Kidney capillary endothelial cell (primary cell): Measurements from ENCODE around the gene CDCA3.

Experiments used
- DNase-seq: peaks from one replicate; pipeline ENCODE4 v3.0.0-alpha.2; 2018; ENCODE audit warnings: low spot score

CDCA3 gene

DNA sequence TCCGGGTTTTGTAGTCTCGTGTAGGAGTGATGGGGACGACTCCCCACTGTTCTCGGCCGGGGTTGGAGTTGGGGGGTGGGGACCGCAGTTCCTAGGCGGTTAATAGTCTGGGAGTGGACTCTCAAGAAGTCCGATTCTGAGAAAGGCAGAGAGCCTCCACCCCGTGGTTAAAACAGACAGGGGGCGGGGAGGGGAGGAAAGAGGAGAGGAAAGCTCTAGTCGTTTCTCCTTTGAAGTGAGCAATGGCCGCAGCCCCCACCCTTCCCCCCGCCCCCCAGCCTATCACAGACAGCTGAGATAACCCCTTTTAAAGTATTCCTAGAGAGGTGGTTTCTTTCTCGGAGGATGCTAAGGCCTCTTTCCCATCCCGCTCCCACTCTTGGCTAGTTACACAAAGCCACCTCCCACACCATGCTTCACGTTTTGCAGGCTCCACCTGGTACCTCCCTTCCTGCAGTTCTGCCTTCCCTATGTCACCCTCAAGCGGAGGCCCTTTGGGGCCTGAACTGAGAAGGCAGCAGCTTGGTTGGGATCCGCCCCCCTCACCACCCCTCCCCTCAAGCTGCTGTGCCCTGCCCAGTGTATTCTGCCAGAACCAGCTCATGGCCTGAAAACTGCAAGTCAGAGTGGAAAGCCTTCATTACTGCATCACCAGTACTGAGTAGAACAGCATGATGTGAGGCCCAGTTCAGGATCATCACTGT is 1.7 kb upstream of the CDCA3 start:
- no peak for DNase-seq

DNA sequence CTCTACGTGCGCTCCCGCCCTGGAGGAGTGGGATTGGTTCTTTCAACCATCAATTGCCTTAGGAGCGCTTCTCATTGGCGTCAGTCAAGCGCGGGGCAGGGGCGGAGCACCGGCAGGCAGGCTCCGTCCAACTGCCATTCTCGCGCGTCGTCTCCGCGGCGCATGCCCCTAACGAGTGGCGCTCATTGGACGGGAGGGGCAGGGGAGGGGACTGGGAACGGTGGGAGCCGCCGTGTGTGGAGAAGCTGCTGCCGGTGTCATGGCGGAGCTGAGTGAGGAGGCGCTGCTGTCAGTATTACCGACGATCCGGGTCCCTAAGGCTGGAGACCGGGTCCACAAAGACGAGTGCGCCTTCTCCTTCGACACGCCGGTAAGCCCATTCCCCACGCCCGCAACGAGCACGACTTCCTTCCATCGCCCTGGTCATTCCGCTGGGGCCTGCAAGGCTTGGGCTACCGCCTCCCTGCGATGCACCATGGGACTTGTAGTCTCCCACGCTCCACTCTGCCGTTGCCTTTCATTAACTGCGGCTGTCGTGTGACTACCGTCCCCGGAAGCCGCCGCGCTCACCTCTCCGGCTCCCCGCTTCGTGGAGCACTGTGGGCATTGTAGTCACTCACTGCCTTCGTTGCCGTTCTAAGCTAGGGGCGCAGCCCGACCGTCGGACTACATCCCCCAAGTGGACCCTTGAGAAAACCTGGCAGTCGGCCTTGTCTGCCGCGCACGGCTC is 1.0 kb upstream of the CDCA3 start, which contains the start of gene USP5:
USP5 (plus strand) TSS at position 230 of the 730 bp plus-strand sequence; CDS start at position 260, 30 bp downstream.
- DNase-seq: peak; percentile 99

DNA sequence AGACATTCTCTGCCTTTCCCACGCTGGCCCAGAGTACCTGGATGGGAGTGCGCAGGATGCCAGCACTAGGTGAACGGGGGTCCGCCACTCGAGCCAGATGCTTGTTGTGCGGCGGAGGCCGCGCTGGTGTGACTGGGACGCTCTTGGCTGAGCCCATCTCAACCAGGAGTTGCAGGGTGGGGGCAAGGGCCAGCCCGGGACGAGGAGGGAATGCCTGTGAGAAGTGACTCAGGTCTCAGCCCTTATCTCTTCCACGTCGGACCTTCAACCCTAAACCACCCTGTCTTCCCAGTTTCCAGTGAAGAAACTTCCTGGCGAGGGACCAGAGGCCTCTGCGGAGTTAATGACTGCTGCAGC is 312 bp downstream of the CDCA3 start:
- no peak for DNase-seq

DNA sequence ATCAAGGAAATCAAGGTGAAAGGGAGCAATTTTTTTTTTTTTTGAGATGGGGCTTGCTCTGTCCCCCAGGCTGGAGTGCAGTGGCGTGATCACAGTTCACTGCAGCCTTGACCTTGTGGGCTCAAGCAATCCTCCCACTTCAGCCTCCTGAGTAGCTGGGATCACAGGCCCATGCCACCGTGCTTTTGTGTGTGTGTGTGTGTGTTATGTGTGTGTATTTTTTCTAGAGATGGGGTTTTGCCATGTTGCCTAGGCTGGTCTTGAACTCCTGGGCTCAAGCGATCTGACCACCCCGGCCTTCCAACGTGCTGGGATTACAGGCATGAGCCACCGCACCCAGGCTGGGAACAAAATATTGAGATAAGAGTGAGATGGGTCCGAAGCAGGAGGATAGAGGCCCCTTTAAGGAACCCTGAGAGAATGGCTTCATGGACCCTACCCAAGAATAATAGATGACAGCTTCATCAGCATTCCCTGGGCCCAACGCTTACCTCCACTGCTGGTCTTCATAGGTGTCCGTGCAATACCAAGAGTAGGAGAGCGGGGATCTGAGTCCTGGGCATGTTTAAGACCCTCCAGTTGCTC is 1.0 kb downstream of the CDCA3 start:
- DNase-seq: no peak

DNA sequence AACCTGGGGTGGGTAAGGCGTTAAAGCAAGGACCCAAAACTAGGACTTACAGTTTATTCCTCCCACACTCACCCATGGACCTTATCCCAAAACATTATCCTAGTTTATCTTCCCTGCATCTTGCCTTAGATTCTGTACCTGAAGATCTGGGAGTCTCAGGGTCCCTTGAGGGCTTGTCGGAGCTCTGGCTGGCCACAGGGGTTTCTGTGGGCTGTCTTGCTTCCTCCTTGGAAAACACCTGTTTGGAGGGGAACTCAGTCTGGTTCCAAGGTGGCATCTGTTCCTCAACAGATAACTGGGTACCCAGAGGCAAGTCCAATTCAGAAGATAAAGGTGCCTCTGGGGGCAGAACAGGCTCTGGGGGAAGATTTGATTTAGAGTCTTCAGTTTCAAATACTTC is 1.7 kb downstream of the CDCA3 start:
- no peak for DNase-seq

DNA sequence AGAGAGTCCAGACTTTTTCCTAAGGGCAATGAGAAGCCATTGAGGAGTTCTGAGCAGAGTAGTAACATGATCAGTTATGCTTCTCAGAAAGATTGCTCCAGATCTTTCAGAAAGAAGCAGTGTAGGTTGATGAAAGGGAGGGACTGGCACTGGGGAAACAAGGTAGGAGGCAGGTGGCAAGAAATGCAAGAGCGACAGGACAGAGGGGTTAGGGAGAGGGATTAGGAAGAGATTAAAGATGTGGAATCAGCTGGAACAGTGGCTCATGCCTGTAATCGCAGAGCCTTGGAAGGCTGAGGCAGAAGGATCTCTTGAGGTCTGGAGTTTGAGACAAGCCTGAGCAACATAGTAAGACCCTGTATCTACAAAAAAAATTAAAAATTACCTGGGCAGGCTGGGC is 3.4 kb downstream of the CDCA3 start:
- DNase-seq: no peak

DNA sequence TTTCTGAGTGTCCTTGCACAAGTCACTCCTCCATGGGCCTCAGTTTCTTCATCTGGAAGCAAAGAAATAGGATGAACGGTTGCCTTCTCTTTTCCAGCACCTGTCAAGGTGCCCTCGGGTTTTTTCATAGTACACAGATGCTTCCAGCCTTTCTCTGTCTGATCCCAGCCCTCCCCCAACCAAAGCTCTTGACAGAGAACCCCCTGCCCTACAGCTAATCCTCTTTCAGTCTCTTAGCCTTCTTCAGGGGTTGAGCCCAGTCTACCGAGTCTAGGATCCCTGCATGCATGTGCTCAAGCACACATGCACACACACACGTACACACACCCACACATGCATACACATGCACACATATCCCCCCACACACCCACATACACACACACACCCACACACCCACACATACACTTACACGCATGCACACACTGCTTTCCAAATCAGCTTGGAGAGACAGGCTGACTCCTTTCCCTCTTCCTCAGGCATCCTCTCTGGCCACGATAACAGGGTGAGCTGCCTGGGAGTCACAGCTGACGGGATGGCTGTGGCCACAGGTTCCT is 4.7 kb downstream of the CDCA3 start:
- no peak for DNase-seq

DNA sequence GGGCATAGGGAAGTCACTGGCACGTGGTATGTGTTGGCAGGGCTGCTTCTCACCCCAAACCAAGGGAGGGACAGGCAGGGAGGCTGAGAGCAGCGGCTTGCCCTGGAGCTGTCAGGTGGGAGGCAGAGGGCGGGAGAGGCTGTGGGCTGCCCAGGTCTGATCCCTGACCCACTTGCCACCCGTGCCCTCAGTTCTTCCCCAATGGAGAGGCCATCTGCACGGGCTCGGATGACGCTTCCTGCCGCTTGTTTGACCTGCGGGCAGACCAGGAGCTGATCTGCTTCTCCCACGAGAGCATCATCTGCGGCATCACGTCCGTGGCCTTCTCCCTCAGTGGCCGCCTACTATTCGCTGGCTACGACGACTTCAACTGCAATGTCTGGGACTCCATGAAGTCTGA is 5.7 kb downstream of the CDCA3 start:
- no peak for DNase-seq

DNA sequence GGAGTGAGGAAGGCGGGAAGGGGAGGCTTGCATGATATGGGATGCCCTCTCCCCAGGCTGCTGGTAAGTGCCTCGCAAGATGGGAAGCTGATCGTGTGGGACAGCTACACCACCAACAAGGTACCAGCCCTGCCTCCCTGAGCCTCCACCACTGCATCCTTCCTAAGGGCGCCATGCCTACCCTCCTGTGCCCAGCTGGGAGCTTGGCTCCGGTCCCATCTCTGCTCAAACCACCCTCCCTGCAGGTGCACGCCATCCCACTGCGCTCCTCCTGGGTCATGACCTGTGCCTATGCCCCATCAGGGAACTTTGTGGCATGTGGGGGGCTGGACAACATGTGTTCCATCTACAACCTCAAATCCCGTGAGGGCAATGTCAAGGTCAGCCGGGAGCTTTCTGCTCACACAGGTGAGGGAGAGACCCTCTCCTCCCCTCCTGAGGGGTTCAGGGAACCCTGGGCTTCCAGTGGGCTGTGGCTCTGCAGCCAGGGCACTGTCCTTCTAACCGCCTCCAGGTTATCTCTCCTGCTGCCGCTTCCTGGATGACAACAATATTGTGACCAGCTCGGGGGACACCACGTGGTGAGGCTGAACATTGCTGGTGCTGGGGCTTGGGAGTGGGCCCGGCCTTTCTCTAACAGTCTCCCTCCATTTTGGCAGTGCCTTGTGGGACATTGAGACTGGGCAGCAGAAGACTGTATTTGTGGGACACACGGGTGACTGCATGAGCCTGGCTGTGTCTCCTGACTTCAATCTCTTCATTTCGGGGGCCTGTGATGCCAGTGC is 7.8 kb downstream of the CDCA3 start:
- DNase-seq: peak; percentile 16

DNA sequence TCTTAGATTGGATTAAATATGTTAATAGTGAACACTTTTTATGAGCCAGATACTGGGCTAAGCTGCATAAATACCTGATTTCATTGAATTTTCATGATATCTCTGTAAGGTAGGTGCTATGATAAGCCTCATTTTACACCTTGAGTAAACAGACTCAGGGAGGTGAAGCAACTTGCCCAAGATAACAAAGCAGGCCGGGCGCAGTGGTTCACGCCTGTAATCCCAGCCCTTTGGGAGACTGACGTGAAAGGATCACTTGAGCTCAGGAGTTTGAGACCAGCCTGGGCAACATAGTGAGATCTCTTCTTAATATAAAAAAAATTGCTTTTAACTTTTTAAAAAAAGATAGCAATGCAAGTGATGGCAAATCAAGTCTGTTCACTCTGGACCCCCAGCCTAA is 9.0 kb downstream of the CDCA3 start:
- DNase-seq: no peak

DNA sequence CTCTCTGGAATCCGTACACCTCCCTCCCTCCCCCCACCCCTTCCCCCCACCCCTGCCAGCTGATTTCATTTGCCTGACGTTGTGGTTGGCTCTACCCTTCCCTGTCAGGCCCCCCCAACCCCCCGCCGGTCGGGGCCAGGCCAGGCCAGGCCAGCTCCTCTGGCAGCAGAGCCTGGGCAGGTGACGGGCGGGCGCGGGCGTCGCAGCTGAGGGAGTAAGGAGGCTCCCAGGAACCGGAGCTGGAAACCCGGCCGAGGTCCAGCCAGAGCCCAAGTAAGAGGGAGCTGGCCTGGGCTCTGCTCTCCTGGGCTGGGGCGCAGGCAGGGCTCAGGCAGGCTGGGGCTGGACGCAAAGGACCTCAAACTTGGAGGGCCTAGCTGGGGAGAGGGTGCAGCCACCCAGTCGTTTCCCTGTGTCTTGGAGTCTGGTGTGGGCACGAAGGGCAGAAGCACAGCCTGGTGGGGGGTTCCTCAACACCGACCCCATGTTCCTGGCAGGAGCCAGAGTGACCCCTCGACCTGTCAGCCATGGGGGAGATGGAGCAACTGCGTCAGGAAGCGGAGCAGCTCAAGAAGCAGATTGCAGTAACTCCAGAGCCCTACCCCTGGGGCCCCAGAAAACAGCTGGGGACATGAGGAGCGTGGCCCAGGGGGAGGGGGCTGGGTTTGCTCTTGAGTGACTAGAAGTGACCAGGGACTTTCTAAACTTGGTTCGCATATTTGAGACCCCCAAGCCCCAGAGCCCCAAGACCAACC is 10.1 kb downstream of the CDCA3 start, which contains the start of gene GNB3:
GNB3 (plus strand) TSS at position 165 of the 755 bp plus-strand sequence; CDS start at position 528, 363 bp downstream.
- DNase-seq: no peak

DNA sequence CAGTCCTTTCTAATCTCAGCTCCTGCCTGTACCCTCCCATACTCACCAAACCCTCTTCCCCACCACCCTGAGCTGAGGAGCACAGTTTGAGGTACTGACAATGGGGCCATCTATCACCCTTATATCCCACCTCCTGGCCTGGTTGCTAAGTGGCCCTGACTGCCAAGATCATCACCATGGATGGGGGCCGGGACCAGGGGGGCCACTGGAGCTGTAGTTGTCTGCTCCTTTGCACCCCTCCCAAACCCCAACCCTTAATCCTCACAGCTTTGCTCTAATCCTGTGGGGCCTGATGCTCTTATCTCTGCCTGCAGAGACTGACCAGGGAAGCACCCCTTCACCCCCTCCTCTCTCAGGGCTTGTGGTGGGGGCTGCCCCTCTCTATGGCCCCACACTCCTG is 10.8 kb downstream of the CDCA3 start:
- DNase-seq: no peak

DNA sequence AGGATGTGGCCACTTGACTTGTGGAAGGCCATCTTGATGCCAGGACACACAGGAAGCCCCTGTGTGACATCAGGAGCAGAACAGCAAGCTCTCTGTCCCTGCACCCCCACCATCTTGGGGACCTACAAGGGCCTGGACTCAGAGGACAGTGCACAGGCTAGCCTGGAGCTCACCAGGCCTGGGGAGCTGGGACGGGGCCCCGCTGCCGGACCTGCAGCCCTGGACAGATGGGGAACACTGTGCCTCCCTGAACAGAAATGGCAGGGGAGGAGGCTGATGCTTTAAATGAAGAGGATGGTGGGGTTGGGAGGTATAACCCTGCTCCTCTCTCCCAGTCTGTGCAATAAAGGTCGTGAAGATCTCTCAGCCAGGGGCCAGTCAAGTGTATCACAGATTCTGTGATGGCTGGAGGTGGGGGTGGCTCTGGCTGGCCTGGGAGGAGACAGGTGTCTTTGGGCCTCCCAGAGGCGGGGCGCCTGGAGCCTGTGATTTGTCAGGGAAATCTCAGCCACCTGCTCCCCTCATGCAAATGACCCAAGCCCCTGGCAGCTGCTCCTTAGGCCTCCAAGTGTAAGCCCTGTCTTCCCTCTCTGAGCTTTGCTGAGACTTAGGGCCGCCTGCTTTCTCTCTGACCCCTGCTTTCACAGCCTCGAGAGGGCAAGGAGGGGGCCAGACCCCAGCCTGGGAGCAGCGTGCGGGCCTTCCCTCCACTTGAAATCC is 11.4 kb downstream of the CDCA3 start:
- no peak for DNase-seq

DNA sequence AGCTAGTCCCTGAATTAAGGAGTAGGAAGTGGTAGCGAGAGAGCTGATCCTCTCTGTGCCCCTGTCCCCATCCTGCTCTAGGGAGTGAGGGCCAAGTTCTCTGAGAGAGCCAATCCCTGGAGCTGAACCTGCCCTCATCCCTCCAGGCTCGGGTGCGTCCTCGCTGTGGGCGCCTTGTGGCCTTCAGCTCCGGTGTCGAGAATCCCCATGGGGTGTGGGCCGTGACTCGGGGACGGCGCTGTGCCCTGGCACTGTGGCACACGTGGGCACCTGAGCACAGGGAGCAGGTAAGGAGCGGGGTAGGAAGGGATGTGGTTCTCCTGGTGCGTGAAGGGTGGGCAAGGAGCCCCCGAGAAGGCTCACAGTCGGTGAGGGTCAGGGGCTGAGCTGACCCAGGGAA is 12.2 kb downstream of the CDCA3 start:
- no peak for DNase-seq

DNA sequence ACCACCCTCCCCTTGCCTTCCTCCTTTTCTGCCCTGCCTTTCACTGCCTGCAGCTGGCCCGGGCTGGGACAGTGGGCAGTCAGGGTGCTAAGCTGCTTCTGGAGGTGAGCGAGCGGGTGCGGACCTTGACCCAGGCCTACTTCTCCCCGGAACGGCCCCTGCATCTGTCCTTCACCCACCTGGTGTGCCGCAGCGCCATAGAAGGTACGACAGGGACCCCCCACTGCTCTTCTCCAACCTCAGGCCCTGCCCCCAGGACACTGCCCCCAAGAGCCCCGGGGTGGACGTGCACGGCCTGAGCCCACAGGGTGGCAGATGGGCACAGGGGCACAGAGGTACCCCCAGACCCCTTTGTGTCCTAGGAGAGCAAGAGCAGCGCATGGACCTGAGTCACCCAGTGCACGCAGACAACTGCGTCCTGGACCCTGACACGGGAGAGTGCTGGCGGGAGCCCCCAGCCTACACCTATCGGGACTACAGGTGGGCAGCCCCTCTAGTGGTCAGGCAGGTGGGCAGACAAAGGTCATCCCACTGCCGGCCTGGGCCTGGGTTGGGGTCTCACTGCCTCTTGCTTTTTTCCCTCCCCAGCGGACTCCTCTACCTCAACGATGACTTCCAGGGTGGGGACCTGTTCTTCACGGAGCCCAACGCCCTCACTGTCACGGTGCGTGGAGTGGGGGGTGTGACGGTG is 13.6 kb downstream of the CDCA3 start:
- DNase-seq: no peak

DNA sequence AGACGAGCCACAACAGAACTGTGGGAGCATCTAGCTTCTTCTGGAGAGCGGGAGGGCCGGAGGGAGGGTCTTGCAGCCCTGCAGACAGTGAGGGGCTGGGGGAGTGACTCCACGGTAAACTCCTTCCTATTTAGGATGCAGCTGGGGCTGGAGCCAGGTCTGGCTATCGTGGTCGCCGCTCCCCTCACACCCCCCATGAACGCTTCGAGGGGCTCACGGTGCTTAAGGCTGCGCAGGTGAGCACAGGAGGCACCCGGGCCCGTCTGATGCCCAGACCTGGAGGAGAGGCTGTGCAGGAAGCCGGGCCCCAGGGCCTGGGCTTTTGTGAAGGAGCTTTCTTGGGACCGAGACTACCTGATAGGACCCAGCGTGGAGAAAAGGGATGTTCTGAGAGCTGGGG is 14.2 kb downstream of the CDCA3 start:
- DNase-seq: no peak

DNA sequence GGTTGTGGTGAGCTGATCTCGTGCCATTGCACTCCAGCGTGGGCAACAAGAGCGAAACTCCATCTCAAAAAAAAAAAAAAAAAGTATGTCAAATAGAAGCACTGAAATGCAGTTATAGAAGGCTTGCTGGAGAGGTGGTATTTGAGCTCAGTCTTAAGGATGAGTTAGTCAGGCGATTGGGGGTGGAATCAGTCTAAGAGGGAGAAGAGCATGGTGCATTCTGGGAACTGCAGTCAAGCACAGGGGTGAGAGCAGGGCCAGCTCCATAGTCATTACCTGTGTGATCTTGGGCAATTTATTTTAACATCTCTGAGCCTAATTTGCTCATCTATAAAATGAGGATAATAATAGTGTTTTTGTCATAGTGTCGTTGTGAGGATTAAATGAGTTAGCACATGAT is 16.2 kb downstream of the CDCA3 start:
- no peak for DNase-seq

DNA sequence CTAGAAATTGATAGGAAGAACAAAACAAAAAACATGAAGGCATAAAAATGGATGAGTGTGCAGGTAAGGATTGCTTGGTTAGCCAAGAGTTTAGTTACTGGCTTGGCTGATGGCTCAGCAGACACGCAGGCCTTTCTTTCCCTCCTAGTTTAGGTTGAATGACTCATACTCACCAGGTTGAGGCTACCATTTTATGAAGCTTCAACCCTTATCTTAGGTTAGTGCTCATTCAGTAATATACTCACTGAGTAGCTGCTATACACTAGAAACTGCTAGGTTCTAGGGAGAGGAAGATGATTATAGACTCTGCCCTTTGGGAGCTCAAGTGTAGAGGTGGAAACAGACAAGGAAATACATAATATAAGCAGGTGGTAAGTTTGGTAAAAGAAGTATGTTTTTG is 16.8 kb downstream of the CDCA3 start:
- no peak for DNase-seq

DNA sequence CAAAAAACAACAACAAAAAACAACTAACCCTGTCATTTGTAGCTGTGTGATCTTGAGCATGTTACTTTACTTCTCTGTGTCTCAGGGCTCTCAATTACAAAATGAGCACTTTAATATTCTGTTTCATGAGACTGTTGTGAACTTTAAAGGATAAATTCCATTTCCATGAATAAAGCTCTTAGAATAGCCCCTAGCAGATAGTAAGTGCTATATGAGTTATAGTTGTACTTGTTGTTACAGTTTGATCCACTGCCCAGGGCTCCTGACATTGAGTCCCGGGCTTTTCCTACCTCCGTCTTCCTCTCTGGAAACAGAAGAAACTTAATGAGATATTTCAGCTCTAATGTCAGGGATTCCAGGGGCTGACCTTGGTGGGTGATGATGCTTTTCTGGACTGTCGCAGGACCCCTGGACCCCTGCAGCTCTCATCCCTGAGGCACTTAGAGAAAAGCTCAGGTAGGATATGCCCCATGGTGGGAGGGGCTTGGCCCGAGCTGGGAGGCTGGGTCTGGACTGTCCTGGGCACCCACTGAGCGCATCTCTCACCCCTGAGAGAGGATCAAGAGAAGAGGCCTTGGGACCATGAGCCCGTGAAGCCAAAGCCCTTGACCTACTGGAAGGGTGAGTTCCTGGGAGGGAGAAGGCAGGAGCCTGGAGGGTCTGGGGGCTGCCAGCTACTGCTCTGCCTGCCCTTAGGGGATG is 17.7 kb downstream of the CDCA3 start:
- DNase-seq: no peak

DNA sequence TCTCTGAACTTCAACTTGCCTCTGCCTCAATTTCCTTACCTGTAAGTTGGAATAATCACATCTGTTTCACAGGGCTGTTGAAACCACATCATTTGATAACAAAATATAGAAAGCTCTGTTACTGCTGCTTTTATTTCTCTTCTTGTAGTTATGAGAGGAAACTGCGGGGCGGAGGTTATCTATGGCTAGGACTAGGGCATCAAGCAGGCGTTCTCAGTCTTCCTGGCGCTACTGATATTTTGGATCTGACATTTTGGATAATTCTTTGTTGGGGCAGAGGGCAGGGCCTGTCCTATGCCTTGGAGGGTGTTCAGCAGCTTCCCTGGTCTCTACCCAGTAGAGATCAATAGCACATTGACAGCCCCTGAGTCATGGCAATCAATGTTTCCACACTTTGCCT is 19.0 kb downstream of the CDCA3 start:
- no peak for DNase-seq
